Upper lobe of left lung (tissue), 4 donors: ENCODE measurements around the gene PEX26.

ENCODE experiments used
- CTCF ChIP-seq, 6 experiments: fragments of 450-650 bp in 4 of 6; fragments of 200-600 bp in 2 of 6; sonication (generic) in 2 of 6; IDR thresholded peaks; one replicate each; pipeline ENCODE4 v1.5.1; 2016 to 2019; ENCODE audit warnings: antibody characterized with exemption in 6 of 6
- POLR2A ChIP-seq, 4 donors: fragments of 450-650 bp; IDR thresholded peaks; one replicate each; pipeline ENCODE4 v1.5.1; 2016 to 2017; ENCODE audit warnings: antibody characterized with exemption in 4 of 4, mild to moderate bottlenecking in 2 of 4
- POLR2AphosphoS5 ChIP-seq, 2 donors: sonication (generic); formaldehyde crosslinking; IDR thresholded peaks; one replicate each; pipeline ENCODE4 v1.5.1; 2017; ENCODE audit warnings: antibody characterized with exemption in 2 of 2

GRCh38 chr22:18033204-18033998, 44.4 kb upstream of the PEX26 start:
- TF ChIP-seq CTCF (IDR thresholded peaks at IDR 0.05): no peak
- no peak for TF ChIP-seq POLR2AphosphoS5 (IDR thresholded peaks at IDR 0.05)
- TF ChIP-seq POLR2A (IDR thresholded peaks at IDR 0.05): no peak
